ENCODE measurements around the gene CDH4. TPM values are rescaled to one million over a fixed set of nuclear protein-coding genes. Genes with fewer than 3 reads are reported as not detected.

The CDH4 gene
- total RNA-seq, 2 donors from 2014 or later, result 0.05 to 2.2 TPM

- H3K27me3 ChIP-seq (replicated peaks; ENCODE audit: insufficient read depth), result peaks cover 4% of the 10 kb centered on the region
- no peak overlapping the region for H3K4me3 ChIP-seq
- no peak for DNase-seq (ENCODE audit: low spot score)
- 56% methylated on average over 13 of the region's 13 CpGs for WGBS
- TF ChIP-seq POLR2A (IDR thresholded peaks at IDR 0.05), result no peak
- intact Hi-C loops (cut with DNase I), result no loop called here
- no peaks in the 10 kb centered on the region for H3K4me1 ChIP-seq (replicated peaks)
- no peaks in the 10 kb centered on the region for H3K36me3 ChIP-seq
- no peak overlapping the region for H3K27ac ChIP-seq
- no peaks in the 10 kb centered on the region for H3K9me3 ChIP-seq
Measured at GRCh38 chr20:61524951-61525666, 273.0 kb downstream of the CDH4 start.

DNA sequence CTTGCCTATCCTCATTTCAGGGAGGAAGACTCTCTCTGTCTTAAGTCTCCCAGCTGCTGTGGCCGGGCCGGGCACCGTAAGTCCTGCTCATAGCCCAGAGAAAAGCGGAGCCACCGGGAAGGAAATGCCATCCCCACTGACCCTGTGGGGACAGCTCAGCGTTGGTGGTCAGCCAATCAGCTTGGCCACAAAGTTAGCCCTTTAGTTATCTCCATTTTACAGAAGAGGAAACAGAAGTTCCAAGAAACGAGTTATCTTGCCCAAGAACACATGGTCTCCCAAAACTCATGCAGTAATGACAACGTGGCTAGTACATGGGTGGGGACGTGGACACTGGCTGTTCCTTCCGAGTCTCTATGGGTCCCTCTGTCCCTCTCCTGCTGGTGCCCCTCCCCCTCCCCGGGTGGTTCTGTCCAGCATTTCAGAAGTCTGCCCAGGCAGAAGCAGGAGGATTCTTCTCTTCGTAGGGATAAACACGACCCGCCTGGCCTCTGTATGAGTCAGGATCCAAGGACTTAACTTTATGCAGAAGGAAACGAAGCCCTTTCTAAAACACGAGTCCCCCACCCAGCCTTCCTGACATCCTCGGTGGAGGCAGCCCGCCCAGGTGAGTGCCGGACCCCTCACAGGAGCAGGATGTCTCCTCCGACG, 273.8 kb downstream of the CDH4 start:
- intact Hi-C loops (cut with DNase I), result no loop called here
- no peak for DNase-seq (ENCODE audit: low spot score)
- Histone ChIP-seq H3K36me3 (no peaks in the 10 kb centered on the region), H3K4me3 (no peak overlapping the region), H3K9me3 (no peaks in the 10 kb centered on the region), H3K27ac (no peak overlapping the region), H3K27me3 (replicated peaks; ENCODE audit: insufficient read depth) (peaks cover 4% of the 10 kb centered on the region), H3K4me1 (replicated peaks) (no peaks in the 10 kb centered on the region)
- TF ChIP-seq POLR2A (IDR thresholded peaks at IDR 0.05) (no peak), POLR2AphosphoS5 (IDR thresholded peaks at IDR 0.05) (no peak)
- TF ChIP-seq, protein P1, sequence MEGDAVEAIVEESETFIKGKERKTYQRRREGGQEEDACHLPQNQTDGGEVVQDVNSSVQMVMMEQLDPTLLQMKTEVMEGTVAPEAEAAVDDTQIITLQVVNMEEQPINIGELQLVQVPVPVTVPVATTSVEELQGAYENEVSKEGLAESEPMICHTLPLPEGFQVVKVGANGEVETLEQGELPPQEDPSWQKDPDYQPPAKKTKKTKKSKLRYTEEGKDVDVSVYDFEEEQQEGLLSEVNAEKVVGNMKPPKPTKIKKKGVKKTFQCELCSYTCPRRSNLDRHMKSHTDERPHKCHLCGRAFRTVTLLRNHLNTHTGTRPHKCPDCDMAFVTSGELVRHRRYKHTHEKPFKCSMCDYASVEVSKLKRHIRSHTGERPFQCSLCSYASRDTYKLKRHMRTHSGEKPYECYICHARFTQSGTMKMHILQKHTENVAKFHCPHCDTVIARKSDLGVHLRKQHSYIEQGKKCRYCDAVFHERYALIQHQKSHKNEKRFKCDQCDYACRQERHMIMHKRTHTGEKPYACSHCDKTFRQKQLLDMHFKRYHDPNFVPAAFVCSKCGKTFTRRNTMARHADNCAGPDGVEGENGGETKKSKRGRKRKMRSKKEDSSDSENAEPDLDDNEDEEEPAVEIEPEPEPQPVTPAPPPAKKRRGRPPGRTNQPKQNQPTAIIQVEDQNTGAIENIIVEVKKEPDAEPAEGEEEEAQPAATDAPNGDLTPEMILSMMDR (IDR thresholded peaks at IDR 0.05), result no peak
- WGBS, result 57% methylated on average over 21 of the region's 21 CpGs

- Histone ChIP-seq H3K9me3 (no peaks in the 10 kb centered on the region), H3K27ac (no peak overlapping the region), H3K4me3 (no peak overlapping the region), H3K4me1 (replicated peaks) (no peaks in the 10 kb centered on the region), H3K27me3 (replicated peaks; ENCODE audit: insufficient read depth) (peaks cover under 1% of the 10 kb centered on the region), H3K36me3 (no peaks in the 10 kb centered on the region)
- DNase-seq (ENCODE audit: low spot score), result no peak
- intact Hi-C loops (cut with DNase I), result no loop called here
- TF ChIP-seq, protein P1 (IDR thresholded peaks at IDR 0.05), result no peak
- no peak for TF ChIP-seq POLR2A (IDR thresholded peaks at IDR 0.05)
- no peak for TF ChIP-seq POLR2AphosphoS5 (IDR thresholded peaks at IDR 0.05)
- WGBS, result 90% methylated on average over 13 of the region's 13 CpGs
Measured at GRCh38 chr20:61526907-61527306, 274.8 kb downstream of the CDH4 start.

DNA sequence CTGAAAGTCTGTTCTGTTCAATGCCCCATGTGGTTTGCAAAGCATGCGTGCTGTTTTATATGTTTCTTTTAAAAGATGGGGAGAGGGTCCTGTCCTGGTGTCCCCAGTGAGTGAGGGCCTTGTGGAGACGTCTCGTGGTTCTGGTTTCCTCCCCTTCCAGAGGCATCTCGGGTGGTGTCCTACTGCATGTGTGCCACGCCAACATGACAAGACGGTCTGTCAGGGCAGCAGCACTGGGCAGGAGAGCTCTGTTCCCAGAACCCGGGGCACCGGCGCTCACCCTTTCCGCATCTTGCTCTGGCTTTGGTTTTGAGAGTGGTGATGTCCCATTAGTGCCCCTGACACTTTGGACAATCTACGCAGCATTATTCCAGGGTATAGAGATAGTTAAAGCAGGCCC, 275.6 kb downstream of the CDH4 start:
- WGBS, result 92% methylated on average over 11 of the region's 11 CpGs
- intact Hi-C loops (cut with DNase I), result no loop called here
- H3K4me3 ChIP-seq, result no peak overlapping the region
- H3K27me3 ChIP-seq (replicated peaks; ENCODE audit: insufficient read depth), result no peaks in the 10 kb centered on the region
- H3K27ac ChIP-seq, result no peak overlapping the region
- TF ChIP-seq, protein P1 (IDR thresholded peaks at IDR 0.05), result no peak
- TF ChIP-seq POLR2A (IDR thresholded peaks at IDR 0.05) (no peak), POLR2AphosphoS5 (IDR thresholded peaks at IDR 0.05) (no peak)
- DNase-seq (ENCODE audit: low spot score), result no peak
- no peaks in the 10 kb centered on the region for H3K4me1 ChIP-seq (replicated peaks)
- H3K36me3 ChIP-seq, result no peaks in the 10 kb centered on the region
- no peaks in the 10 kb centered on the region for H3K9me3 ChIP-seq

DNA sequence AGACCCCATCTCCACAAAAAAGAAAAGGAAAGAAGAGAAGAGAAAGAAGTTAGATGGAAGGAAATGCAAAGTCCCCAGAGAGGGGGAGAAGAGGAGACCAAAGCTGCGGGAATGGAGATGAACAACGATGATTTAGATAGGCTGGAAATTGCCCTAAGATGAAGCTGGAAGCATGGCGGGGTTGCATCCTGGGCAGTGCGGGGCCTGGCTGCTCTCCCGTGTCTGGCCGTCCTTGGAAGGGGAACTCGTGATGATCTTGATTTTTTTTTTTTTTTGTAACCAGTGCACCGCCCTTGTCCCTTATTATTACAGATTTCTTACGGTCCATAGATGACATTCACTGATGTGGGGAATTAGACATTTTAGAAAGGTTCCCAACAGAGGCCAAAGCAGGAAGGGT, 276.5 kb downstream of the CDH4 start:
- intact Hi-C loops (cut with DNase I), result no loop called here
- 84% methylated on average over 9 of the region's 9 CpGs for WGBS
- H3K4me1 ChIP-seq (replicated peaks), result no peaks in the 10 kb centered on the region
- H3K27me3 ChIP-seq (replicated peaks; ENCODE audit: insufficient read depth), result peaks cover 5% of the 10 kb centered on the region
- H3K36me3 ChIP-seq, result no peaks in the 10 kb centered on the region
- no peak overlapping the region for H3K27ac ChIP-seq
- H3K9me3 ChIP-seq, result no peaks in the 10 kb centered on the region
- no peak overlapping the region for H3K4me3 ChIP-seq
- no peak for DNase-seq (ENCODE audit: low spot score)
- TF ChIP-seq POLR2AphosphoS5 (IDR thresholded peaks at IDR 0.05), result no peak
- no peak for TF ChIP-seq POLR2A (IDR thresholded peaks at IDR 0.05)
- TF ChIP-seq, protein P1 (IDR thresholded peaks at IDR 0.05), result no peak

Data from prostate gland (tissue), 2 donors.